Right lobe of liver (tissue), 6 donors: ENCODE data around the gene ZNF777. TPM values are rescaled to one million over a fixed set of nuclear protein-coding genes. Genes with fewer than 3 reads are reported as not detected.
"Not testable (repeated sequence)": the region's sequence is repeated elsewhere in the genome, so short reads cannot be mapped to it uniquely, and the experiment has no call there.

Experiments used
- ATAC-seq, 4 donors: fragments of 200-7000 bp; cut with Tn5 transposase; one replicate each; pipeline ENCODE4 v1.9.1; 2020; ENCODE audit warnings: mild to moderate bottlenecking in 4 of 4, moderate library complexity in 4 of 4
- DNase-seq, 3 donors: peaks; one replicate each; pipeline ENCODE4 v3.0.0-alpha.2; 2020
- H3K27ac ChIP-seq, 3 donors: fragments of 200-600 bp; one replicate each; pipeline ENCODE4 v1.8.0; 2022
- H3K27me3 ChIP-seq, 2 donors: fragments of 200-600 bp; one replicate each; pipeline ENCODE4 v1.8.0; 2022
- H3K36me3 ChIP-seq, 4 donors: fragments of 200-600 bp; sonication (generic) in 1 of 4; one replicate each; pipeline versions ENCODE4 v1.5.1 to v1.8.0; 2017 to 2022; ENCODE audit warnings: control low read depth in 1 of 4
- H3K4me1 ChIP-seq, 4 donors: fragments of 200-600 bp; sonication (generic) in 1 of 4; one replicate each; pipeline versions ENCODE4 v1.5.1 to v1.8.0; 2017 to 2022; ENCODE audit warnings: control low read depth in 1 of 4
- H3K4me3 ChIP-seq, 3 donors: fragments of 200-600 bp; one replicate each; pipeline ENCODE4 v1.8.0; 2022
- H3K9me3 ChIP-seq, 4 donors: fragments of 200-600 bp; sonication (generic) in 1 of 4; one replicate each; pipeline versions ENCODE4 v1.5.1 to v1.8.0; 2017 to 2022; ENCODE audit warnings: control low read depth in 1 of 4
- CTCF ChIP-seq, 4 donors: fragments of 200-600 bp in 3 of 4; fragments of 450-650 bp in 1 of 4; IDR thresholded peaks; one replicate each; pipeline versions ENCODE4 v1.5.1 to v1.8.0; 2016 to 2022; ENCODE audit warnings: antibody characterized with exemption in 4 of 4, mild to moderate bottlenecking in 2 of 4
- POLR2A ChIP-seq: fragments of 450-650 bp; IDR thresholded peaks from one replicate; pipeline ENCODE4 v1.6.1; 2017; ENCODE audit warnings: antibody characterized with exemption, mild to moderate bottlenecking
- WGBS: methylation state at CpG from one replicate; pipeline ENCODE4 v1.1.6; 2018; ENCODE audit warnings: low coverage, low lambda C conversion rate; ENCODE audit not compliant: insufficient coverage; ENCODE audit errors: missing lambda C conversion rate; 5-methylcytosine and 5-hydroxymethylcytosine counted together
- intact Hi-C, 2 donors: fragments of 100-400 bp; cut with DNase I; formaldehyde crosslinking; loops; one replicate each; pipeline versions ENCODE4 v1.11.2 to v1.14.1; 2022
- total RNA-seq, 6 experiments: library from RNA; depleted of rRNA in 2 of 6; stranded (reverse); fragments of >200 nt in 2 of 6; fragmentation: NEBNext Ultra II Directional in 3 of 6; extraction: Animal tissue kit (Norgen Biotek cat#: 25700) in 3 of 6; gene quantifications; one replicate each; pipeline versions ENCODE4 v1.1.0 to v1.2.4, GENCODE V29; 2016 to 2023
- donor health status: DM: no; HTN: yes; CAD: no.
- donor health status: DM: no; HTN: no; CAD: no.
- donor health status: DM: no; HTN: no; CAD: no.
- donor health status: DM: no; HTN: yes; CAD: no.
- donor health status: DM: no; HTN: yes; CAD: no.

Gene ZNF777
- total RNA-seq, 6 experiments from 2014 or later: 5.3 to 7.0 (median 5.4) TPM

DNA sequence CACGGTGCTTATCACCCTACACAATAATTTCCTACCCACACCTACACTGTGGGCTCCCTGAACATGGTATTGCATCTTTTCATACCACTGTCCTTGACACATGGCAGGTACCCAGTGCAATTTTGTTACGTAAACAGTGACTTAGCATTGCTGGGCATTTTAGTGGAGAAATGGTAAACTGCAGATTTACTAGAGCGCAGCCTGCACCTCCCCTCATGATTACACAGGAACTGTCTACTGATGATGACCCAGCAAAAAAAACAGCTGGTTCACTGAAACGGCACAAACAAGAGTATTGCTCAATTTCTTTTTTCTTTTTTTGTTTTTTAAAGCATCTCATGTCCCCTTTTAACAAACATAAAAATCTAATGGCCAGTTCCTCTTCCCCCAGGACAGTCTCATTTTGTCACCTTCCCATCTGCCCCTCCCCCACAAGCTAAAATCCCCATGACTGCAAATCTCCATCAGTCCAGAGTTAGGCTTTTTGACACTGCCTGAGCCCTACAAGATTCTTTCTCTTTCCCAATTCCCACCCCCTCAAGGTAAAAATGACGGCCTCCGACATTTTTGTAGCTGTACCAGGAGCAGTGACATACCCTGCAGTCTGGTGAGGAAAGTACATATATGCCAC is 34.0 kb upstream of the ZNF777 start:
- ATAC-seq (peak; percentile 36 to 61 (median 48)), DNase-seq (peak in 1 of 3 donors; percentile 65)
- peak overlapping the region in 2 of 3 donors; percentile 47 to 92 for H3K27ac ChIP-seq
- H3K4me1 ChIP-seq: peaks cover 0 to 26% (median 10%) of the 10 kb centered on the region in 4 donors
- H3K9me3 ChIP-seq: no peaks in the 10 kb centered on the region
- H3K36me3 ChIP-seq: peaks cover 6 to 43% (median 18%) of the 10 kb centered on the region in 4 donors
- 31% methylated on average over 5 of the region's 6 CpGs for WGBS
- H3K4me3 ChIP-seq: peak overlapping the region in 1 of 3 donors; percentile 77
- H3K27me3 ChIP-seq: no peaks in the 10 kb centered on the region
- TF ChIP-seq POLR2A: no peak
- peak in 1 of 4 donors; percentile 12 for TF ChIP-seq CTCF (IDR thresholded peaks at IDR 0.05)
- intact Hi-C loops: no loop called here

DNA sequence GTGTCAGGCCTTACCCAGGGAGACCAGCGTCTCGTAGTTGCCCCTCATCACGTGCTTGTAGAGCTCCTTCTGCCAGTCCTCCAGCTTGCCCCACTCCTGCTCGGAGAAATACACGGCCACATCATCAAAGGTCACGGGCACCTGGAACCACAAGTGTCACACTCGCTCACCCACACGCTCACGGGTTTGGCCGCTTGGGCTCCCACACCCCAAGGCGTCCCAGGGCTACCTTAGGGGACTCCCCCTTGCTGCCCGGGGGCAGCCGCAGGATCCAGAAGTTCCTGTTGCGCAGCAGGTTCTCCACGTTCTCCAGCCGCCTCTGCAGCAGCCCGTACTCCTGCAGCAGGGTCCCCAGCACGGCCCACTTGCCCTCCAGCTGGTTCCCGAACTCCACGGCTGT is 33.1 kb upstream of the ZNF777 start:
- Histone ChIP-seq H3K27ac (peak overlapping the region in 1 of 3 donors; percentile 29), H3K36me3 (peaks cover 6 to 44% (median 18%) of the 10 kb centered on the region in 4 donors), H3K4me1 (peaks cover 0 to 26% (median 10%) of the 10 kb centered on the region in 4 donors)
- H3K9me3 ChIP-seq, H3K27me3 ChIP-seq, ATAC-seq, intact Hi-C loops, DNase-seq, H3K4me3 ChIP-seq: not testable (repeated sequence)
- 91% methylated on average over 6 of the region's 20 CpGs for WGBS

DNA sequence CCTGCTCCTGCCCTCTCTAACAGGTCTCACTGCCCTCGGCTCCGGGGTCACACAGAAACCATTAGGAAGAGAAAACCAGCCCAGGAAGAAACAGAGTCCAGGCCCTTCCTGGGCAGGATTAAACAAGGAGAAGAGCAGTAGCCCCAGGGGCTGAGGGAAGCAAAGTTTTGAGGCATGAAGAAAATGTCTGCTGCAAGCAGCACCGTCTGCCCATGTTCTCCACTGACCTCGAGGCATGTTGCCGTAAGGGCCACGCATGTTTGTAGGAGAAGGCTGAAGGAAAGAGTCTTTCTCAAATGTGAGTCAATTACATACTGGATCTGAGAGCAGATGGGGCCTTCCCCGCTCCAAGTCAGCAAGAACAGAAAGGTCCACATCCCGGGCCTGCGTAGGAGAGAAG is 32.5 kb upstream of the ZNF777 start:
- Histone ChIP-seq H3K27me3 (no peaks in the 10 kb centered on the region), H3K9me3 (no peaks in the 10 kb centered on the region), H3K4me1 (peaks cover 0 to 26% (median 10%) of the 10 kb centered on the region in 4 donors), H3K4me3 (no peak overlapping the region), H3K36me3 (peaks cover 6 to 48% (median 18%) of the 10 kb centered on the region in 4 donors), H3K27ac (no peak overlapping the region)
- 92% methylated on average over 7 of the region's 9 CpGs for WGBS
- TF ChIP-seq CTCF (IDR thresholded peaks at IDR 0.05) (no peak), POLR2A (no peak)
- DNase-seq: no peak
- ATAC-seq: no peak
- intact Hi-C loops: no loop called here

DNA sequence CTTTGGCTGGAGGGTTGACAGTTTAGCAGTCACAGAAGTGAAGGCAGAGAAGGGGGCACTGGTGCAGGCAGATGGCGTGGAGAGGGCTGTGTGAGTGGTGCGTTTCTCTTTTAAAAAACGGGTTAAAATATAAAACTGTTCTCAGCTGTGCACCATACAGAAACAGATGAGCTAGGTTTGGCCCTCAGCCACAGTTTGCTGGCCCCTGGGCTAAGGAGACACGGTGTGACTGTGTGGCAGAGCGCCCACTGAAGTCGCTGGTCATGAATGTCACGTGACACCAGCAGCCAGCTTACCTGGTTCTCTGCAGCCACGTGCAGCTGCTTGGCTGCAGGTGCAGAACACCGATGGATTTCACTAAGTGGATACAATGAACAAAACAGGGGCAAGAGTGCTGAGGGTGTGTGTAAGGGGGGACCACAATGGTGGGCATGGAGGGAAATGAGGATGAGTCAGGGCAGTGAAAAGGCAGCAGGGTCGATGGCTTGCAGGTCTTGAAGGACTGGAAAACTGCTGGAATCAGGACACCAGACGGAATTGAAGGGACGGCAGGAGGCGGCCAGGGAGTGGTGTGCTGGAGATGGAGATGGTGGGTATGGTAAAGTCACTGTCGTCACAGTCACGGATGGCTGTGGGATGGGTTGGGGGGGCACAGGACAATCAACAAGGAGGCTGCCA is 29.4 kb upstream of the ZNF777 start:
- no peak overlapping the region for H3K27ac ChIP-seq
- peaks cover 7 to 75% (median 20%) of the 10 kb centered on the region in 4 donors for H3K36me3 ChIP-seq
- DNase-seq: peak in 1 of 3 donors; percentile 52
- intact Hi-C loops: no loop called here
- H3K4me1 ChIP-seq: peaks cover 0 to 14% (median 3%) of the 10 kb centered on the region in 4 donors
- no peak for TF ChIP-seq CTCF (IDR thresholded peaks at IDR 0.05)
- TF ChIP-seq POLR2A: no peak
- peak in 1 of 4 donors; percentile 18 for ATAC-seq
- WGBS: 60% methylated on average over 12 of the region's 15 CpGs
- H3K9me3 ChIP-seq: no peaks in the 10 kb centered on the region
- H3K4me3 ChIP-seq: no peak overlapping the region
- H3K27me3 ChIP-seq: no peaks in the 10 kb centered on the region
